Measurements from ENCODE around the gene GLRA1.
"Not testable (repeated sequence)": the region's sequence is repeated elsewhere in the genome, so short reads cannot be mapped to it uniquely, and the experiment has no call there.

Gene GLRA1

DNA sequence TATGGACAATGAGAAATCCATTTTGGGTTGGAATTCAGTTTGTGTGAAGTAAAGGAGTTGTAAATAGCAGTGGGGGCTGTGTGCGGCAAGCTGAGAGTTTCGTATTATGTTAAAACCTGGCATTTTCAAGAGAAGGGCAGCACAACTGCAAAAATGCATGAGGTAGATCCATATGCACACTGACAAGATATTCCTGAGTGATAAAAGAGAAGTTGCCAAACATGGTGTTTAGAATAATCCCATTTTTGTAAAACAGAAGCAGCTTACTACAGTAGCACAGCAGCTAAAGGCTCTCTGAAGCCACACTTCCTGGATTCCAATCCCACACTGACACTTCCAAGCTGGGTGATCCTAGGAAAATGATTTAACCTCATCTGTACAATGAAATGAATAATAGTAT is 11.2 kb downstream of the GLRA1 start:
- DNase-seq, result no peak

GRCh38 chr5:151912360-151912759 is 12.3 kb downstream of the GLRA1 start:
- DNase-seq, result no peak

- no peak for DNase-seq
These were observed 13.6 kb downstream of the GLRA1 start for GRCh38 chr5:151911011-151911410.

DNA sequence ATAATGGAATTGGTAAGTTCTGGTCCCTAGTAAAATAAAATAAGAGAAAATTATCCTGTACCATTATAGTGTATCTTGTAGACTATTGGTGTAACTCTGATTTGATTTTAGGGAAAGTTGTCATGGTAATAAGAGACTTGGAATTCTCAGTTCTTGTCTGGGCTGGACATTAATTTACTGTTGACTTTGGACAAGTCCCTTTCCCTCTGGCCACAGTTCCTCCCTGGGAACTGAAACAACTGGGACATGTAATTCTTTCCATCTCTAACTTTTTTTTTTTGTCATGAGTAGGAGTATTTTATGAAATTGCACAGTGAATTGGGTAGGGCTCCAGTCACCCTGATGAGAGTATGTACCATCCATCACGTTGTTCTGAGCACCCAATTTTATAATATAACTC is 15.0 kb downstream of the GLRA1 start:
- DNase-seq, result no peak

DNA sequence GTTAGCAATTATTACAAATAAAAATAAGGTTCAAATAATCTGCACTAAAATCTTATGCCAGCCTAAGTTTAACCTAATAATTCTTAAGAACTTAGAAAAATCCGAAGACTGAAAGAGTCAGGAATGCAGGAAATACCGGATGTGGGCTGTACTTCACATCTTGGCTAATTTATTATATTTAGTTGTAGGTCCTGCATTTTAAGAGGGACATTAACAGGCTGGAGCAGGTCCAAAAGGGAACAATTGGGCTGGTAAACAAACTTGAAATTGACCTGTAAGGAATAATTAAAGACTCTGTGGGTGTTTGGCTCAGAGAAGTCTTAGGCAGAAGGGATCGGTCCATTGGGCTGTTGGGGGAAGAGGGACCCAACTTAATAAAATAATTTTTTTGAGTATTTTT is 18.4 kb downstream of the GLRA1 start:
- no peak for DNase-seq

GRCh38 chr5:151905557-151905961 is 19.1 kb downstream of the GLRA1 start:
- DNase-seq, result no peak

GRCh38 chr5:151904909-151905308 is 19.7 kb downstream of the GLRA1 start:
- no peak for DNase-seq

- DNase-seq, result no peak
These were observed 20.5 kb downstream of the GLRA1 start for GRCh38 chr5:151904127-151904526.

DNA sequence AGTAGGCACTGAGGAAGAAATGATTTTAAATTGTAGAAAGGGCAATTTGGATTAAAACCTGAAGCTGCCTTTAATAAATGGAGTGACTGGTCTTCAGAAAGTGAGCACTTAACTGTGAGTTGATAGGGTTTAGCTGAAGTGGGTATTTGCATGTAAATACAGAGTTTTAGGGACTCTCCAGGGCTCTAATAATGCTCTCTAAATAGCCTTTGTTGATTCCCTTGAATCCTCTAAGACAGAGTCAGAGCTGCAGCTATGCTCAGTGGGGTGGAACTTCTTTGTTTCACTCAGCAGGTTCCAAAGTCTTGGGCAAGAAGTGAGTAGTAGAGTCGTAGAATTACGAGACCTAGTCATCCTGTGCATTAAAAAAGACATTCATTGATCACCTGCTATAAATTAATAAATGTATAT is 21.4 kb downstream of the GLRA1 start:
- no peak for DNase-seq

GRCh38 chr5:151902215-151902614 is 22.4 kb downstream of the GLRA1 start:
- DNase-seq, result no peak

DNA sequence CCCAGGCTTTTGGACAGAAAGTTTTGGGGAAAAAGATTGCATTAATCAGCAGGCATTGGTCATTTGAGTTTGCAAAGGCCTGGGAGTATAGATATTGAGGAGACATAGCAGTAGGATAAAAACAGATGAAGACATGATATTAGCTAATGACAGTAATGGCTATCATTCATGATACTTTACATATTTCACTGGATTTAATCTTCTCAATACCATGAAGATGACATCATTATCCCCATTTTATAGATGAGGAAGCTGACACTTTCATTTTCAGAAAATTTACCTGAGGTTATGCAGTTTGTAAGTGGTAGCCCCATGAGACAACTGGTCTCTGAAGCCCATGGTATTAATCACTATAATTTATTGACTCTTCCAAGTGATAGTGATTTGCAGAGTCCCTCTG is 23.0 kb downstream of the GLRA1 start:
- no peak for DNase-seq

GRCh38 chr5:151900891-151901290 is 23.8 kb downstream of the GLRA1 start:
- DNase-seq, result no peak

- no peak for DNase-seq
These were observed 25.3 kb downstream of the GLRA1 start for GRCh38 chr5:151899399-151899798.

DNA sequence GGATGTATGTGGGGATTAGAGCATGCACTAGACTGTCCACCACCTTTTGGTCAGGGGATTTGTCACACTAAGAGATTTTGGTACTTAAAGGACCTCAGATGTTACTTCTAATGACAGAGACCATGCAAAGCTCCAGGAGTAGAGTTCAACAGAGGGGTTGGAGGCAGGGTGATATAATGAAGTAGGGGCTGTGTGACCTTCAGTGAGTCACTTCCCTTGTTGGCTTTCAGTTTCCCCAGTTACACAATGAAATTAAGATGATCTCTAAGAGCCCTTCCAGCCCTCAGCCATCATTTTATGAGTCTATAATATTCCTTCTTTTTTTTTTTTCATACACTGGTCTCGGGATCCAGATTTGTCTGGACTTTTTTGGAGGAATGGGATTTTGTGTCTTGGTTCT is 26.8 kb downstream of the GLRA1 start:
- no peak for DNase-seq

DNA sequence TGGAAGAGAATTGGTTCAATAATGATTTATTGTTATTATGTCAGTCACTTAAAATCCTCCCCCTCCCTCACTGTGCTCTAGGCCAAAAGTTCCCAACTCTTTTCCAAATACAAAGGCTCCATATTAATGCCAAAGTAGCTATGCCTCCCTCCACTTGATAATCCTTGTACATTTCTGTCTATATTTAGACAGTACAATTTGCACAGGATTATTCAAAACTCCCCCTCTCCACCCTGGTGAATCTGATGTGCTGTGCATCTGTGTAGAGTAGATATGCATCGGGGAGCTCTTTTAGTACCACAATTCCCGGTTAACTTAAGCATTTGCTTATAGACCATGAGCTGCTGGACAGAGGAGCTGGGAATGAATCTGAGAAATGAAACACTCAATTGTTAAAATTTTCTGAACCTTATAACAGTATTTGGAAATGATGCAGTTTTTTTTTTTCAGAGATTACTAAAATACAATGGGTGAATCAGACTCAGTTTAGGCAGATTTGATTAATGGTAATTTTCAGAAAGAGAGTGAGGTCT is 27.6 kb downstream of the GLRA1 start:
- DNase-seq, result no peak

DNA sequence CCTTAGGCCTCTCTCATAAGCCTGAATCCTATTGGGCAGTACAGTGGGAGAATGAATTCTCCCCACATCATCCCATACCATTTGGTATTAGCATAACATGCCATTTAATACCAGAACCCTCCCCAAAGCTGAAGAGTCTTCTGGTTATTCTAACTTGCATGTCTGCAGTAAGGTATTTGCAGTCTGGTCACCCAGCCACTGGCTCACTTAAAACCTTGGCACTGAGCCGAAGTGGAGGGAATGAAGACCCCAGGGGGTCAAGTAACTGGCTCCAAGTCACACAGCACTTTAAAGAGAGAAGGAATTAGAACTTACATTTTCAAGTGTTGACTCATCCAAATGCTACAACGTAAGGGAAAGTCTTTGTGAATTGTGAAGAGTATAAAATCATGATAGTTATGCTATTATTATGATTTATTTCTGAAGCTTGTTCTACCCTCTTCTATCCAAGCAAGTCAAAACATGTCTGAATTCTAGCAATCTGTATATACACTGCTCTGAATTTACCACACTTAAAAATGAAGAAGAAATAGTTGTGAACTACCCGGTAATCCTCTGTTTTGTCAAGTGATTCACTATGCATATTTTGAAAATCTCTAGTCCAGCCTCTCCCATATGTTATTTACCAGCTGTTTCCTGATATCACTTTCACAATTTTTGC is 28.5 kb downstream of the GLRA1 start:
- no peak for DNase-seq

GRCh38 chr5:151895660-151896030 is 29.0 kb downstream of the GLRA1 start:
- no peak for DNase-seq

DNA sequence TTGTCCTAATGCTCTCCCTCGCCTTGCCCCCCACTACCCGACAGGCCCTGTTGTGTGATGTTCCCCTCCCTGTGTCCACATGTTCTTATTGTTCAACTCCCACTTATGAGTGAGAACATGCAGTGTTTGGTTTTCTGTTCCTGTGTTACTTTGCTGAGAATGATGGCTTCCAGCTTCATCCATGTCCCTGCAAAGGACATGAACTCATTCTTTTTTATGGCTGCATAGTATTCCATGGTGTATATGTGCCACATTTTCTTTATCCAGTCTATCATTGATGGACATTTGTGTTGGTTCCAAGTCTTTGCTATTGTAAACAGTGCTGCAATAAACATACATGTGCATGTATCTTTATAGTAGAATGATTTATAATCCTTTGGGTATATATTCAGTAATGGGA is 31.2 kb downstream of the GLRA1 start:
- not testable (repeated sequence) for DNase-seq

- DNase-seq, result no peak
These were observed 32.3 kb downstream of the GLRA1 start for GRCh38 chr5:151892393-151892792.

DNA sequence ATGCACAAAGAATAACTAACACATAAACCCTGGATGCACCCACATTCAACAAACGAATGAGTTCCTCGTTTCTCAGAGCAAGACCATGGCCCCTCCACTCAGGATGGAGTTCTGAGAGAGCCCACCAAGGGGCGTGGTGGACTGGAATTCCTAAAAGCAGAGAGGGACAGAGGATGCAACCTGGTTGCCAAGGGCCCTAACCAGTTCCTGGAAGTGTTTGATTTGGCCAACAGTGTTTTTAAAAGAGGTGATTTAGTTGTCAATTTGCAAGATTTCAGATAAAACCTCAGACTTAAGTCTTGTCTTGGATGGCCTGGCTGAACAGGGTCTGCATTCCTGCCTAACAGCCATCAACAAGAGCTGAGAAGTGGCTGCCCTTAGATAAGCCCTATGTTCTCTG is 34.4 kb downstream of the GLRA1 start:
- DNase-seq, result no peak

DNA sequence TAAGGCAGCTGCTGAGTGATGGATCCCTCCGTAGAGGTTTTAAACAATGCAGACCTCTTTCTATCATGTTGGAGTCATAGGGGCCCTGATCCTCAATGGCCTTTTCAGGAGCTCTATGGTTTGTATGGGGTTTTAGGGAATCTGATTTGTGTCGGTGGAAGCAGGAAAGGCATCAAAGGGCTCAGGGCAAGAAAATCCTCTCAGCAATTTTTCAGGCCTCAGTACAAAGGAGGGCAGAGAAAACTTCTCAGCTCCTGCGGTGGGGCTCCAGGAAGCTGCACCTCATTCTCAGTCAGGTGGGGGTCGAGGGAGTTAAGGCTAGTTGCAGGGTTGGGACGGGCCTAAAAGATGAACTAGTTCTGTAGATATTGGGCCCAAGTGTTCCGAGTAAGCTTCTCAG is 35.0 kb downstream of the GLRA1 start:
- no peak for DNase-seq

- no peak for DNase-seq
These were observed 37.9 kb downstream of the GLRA1 start for GRCh38 chr5:151886546-151887275.

GRCh38 chr5:151885138-151885908 is 39.3 kb downstream of the GLRA1 start:
- no peak for DNase-seq
